ENCODE results near the gene BRD3OS. TPM values are rescaled to one million over a fixed set of nuclear protein-coding genes. Genes with fewer than 3 reads are reported as not detected.

Gene BRD3OS
- total RNA-seq, 3 donors from 2014 or later = 3.6 to 17.6 (median 4.9) TPM

DNA sequence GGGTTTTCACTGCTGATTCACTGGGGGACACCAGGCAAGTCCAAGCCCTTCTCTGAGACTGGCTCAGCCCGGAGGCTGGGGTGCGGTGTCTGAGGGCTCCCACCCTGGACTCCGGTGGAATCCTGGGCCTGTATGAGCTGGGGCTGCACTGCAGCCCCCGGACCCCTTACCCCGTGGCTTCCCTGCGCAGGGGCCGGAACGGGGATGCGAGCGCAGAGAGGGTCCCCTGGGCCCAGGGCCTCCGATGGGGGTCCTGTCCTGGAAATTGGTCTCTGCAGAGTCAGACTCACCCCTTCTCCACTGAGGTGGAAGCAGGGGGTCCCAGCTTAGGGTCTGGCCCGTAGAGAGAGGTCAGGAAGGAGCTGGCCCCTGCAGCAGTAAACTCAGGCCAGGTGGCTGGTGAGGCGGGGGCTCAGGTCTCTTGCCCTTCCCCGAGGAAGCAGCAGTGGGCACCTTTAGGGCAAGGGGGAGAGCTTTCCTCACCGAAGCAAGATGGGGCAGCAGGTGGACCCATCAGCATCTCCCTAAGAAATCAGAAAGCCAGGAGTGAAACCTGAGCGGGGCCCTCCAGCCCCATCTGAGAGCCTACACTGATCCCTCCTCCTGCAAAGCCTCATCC, 31.5 kb upstream of the BRD3OS start:
- intact Hi-C loops (cut with DNase I, micrococcal nuclease) = loop anchor here in 1 of 2 donors (5.0 kb wide), 1 partner anchor 201 kb away; no protein-coding TSS in a partner anchor
- DNase-seq = no peak
- no peaks in the 10 kb centered on the region for H3K36me3 ChIP-seq (ENCODE audit: low read depth)
- peaks cover 25% of the 10 kb centered on the region for H3K4me1 ChIP-seq (ENCODE audit: low read depth)
- ATAC-seq = no peak
- no peaks in the 10 kb centered on the region for H3K9me3 ChIP-seq
- no peak overlapping the region for H3K4me3 ChIP-seq
- TF ChIP-seq, protein P1, sequence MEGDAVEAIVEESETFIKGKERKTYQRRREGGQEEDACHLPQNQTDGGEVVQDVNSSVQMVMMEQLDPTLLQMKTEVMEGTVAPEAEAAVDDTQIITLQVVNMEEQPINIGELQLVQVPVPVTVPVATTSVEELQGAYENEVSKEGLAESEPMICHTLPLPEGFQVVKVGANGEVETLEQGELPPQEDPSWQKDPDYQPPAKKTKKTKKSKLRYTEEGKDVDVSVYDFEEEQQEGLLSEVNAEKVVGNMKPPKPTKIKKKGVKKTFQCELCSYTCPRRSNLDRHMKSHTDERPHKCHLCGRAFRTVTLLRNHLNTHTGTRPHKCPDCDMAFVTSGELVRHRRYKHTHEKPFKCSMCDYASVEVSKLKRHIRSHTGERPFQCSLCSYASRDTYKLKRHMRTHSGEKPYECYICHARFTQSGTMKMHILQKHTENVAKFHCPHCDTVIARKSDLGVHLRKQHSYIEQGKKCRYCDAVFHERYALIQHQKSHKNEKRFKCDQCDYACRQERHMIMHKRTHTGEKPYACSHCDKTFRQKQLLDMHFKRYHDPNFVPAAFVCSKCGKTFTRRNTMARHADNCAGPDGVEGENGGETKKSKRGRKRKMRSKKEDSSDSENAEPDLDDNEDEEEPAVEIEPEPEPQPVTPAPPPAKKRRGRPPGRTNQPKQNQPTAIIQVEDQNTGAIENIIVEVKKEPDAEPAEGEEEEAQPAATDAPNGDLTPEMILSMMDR (IDR thresholded peaks at IDR 0.05) = no peak

DNA sequence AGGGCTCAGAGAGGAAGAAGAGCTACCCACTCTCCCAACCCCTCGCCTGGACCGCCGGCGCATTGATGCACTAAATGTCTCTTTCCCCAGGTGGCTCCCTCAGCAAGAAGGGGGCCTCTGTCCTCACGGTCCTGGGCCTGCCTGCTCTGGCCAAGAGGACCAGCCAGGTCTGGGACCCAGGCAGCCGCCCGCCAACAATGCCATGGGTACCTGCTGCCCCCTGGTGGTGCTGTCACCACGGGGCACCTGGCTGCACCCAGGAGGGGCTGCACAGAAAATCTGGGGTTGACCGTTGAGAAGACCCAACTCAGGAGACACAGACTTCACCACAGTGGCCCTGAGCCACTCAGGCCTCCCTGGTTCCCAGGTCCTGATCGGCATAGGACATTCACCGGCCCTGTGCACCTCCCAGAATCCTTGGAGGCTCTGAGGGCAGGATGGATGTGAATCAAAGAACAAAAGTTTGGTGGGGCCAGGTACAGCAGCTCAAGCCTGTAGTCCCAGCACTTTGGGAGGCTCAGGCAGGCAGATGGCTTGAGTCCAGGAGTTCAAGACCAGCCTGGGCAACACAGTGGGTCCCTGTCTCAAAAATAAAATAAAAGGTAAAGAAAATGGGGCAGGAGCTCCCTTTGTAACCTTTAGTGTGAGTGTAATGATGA, 30.8 kb upstream of the BRD3OS start:
- ATAC-seq (peak; percentile 58), DNase-seq (peak; percentile 77 to 89 (median 88))
- Histone ChIP-seq H3K36me3 (ENCODE audit: low read depth) (no peaks in the 10 kb centered on the region), H3K4me3 (no peak overlapping the region), H3K9me3 (no peaks in the 10 kb centered on the region), H3K4me1 (ENCODE audit: low read depth) (peaks cover 25% of the 10 kb centered on the region)
- intact Hi-C loops (cut with DNase I, micrococcal nuclease) = loop anchor here (5.0 kb wide), 1 partner anchor 202 kb away; no protein-coding TSS in a partner anchor
- TF ChIP-seq, protein P1 (IDR thresholded peaks at IDR 0.05) = peak; percentile 96

DNA sequence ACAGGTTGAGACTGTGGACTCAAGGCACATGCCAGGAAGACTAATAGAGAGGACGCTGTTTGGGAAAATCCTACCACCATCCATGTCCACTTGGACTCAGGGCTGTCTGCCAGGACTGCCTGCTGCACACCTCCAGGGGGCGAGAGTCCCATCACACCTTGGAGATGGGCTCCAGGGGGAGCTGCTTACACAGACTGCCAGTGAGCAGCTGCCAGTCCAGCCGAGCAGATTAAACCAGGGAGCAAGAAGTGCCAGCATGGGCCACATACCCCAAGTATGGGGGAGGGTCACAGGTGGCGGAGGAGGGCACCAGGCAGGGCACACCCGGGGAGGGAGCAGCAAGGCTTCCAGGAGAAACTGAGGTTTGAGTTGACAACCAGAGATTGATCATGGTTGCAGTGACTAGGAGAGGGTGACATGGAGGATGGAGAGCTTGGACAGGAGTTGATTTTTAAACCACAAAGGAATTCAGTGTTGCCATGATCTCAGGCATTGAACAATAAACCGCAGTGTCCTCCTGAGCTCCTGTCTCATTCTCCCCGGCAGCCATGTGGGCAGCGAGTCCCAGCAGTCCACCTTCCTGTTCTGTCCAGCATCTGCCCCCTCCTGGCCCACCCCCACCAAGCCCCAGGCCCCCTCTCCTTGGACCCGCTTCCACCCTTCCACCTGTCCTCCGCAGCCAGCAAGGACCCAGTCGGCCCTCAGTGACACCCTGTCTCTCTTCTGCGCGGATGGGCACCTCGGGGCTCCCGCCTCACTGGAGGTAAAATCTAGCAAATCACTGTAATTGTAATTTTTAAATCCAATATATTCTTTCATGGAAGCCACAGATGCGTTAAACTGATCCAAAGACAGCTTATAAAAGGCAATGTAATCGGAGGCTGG, 30.0 kb upstream of the BRD3OS start:
- intact Hi-C loops (cut with DNase I, micrococcal nuclease) = loop anchor here in 1 of 2 donors (5.0 kb wide), 1 partner anchor 203 kb away; no protein-coding TSS in a partner anchor
- ATAC-seq (no peak), DNase-seq (no peak)
- TF ChIP-seq, protein P1 (IDR thresholded peaks at IDR 0.05) = no peak
- Histone ChIP-seq H3K36me3 (ENCODE audit: low read depth) (no peaks in the 10 kb centered on the region), H3K9me3 (no peaks in the 10 kb centered on the region), H3K4me1 (ENCODE audit: low read depth) (peaks cover 21% of the 10 kb centered on the region), H3K4me3 (no peak overlapping the region)

DNA sequence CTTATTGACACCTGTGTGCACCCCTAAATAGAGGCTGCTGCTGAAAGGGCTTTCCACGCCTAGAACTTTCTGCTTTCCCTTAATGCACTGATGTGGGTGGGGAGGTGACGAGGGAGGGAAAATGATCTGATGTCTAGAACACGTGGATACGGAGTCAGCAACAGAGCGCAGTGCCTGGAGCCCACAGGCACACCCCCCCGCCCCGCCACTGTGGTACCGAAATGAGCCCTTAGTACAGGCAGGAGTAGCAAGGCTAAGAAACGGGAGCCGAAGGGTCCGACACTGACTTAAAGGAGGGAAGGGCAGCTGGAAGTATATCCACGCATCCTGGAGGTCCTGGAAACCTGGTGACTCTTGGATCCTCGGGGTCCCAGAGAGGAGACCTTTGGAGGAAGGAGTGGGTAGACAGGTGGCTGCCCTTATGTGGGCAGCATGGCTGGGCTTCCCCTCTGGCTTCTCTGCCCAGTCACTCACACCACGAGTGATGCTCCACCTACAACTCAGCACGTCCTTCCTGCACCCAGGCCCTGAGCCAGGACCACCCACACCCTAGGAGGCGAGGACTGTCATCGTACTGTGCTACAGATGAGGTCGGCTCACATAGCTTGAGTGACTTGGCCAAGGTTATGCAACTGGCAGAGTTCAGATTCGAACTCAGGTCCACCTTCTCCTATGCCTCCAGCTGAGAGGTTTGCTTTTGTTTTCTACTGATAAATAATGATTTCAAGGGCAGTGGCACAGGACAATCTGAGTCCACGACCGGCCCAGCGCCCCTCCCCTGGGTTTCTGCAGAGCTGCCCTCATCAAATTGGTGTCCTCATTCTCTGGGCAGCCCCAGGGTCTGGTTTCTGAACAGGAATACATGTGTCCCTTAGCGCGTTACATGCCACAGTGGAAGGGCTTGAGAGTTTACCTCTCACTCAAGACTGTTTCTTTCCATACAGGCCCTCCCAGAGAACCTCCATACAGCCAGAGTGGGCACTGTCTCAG, 28.5 kb upstream of the BRD3OS start:
- Histone ChIP-seq H3K36me3 (ENCODE audit: low read depth) (no peaks in the 10 kb centered on the region), H3K9me3 (no peaks in the 10 kb centered on the region), H3K4me3 (no peak overlapping the region), H3K4me1 (ENCODE audit: low read depth) (peaks cover 13% of the 10 kb centered on the region)
- ATAC-seq (no peak), DNase-seq (no peak)
- intact Hi-C loops (cut with DNase I, micrococcal nuclease) = loop anchor here in 1 of 2 donors (5.0 kb wide), 1 partner anchor 205 kb away; no protein-coding TSS in a partner anchor
- TF ChIP-seq, protein P1 (IDR thresholded peaks at IDR 0.05) = no peak

Data from mucosa of descending colon (tissue), 3 donors.